ENCODE results near the gene MAPK7. TPM values are rescaled to one million over a fixed set of nuclear protein-coding genes. Genes with fewer than 3 reads are reported as not detected.

MAPK7 gene
- total RNA-seq, 2 donors from 2014 or later, result 36.6 to 37.9 TPM

DNA sequence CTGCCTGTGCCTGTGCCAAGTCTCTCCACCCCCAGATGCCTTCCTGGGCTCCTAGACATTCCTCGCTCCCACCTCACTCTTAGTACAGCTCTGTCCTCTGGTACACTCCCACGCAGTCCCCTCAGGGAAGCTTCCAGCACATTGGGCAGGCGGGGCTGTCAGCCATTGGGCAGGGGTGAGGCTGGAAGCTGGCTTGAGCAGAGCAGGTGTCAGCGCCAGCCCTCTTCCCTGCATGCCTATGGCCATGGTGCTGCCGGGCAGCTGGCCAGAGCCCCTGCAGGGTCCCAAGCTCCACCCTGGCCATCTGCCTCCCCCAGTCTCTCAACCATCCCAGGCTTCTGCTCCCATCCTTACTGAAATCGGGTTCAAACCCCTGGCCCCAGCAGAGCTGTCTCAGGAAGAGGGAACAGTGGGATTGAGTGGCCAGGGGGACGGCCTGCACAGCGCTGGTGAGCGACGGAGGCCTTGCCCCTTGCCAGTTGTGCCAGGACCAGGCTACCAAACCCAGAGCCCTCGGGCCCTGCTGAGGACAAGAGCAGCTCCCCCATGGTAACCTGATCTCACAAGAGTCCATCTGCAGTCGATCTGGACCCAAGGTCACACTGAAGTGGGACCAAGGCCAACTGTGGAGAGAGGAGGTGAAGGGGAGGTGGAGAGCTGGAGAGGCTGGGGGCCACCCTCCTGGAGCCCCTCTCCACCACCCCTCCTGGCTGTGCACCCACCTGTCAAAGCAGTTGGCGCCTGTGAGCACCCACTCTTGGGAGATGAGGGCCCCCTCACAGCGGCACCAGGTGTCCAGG lies 13.4 kb upstream of the MAPK7 start:
- H3K27me3 ChIP-seq, result no peaks in the 10 kb centered on the region
- no peaks in the 10 kb centered on the region for H3K9me3 ChIP-seq
- no peaks in the 10 kb centered on the region for H3K4me1 ChIP-seq
- TF ChIP-seq, protein P1, sequence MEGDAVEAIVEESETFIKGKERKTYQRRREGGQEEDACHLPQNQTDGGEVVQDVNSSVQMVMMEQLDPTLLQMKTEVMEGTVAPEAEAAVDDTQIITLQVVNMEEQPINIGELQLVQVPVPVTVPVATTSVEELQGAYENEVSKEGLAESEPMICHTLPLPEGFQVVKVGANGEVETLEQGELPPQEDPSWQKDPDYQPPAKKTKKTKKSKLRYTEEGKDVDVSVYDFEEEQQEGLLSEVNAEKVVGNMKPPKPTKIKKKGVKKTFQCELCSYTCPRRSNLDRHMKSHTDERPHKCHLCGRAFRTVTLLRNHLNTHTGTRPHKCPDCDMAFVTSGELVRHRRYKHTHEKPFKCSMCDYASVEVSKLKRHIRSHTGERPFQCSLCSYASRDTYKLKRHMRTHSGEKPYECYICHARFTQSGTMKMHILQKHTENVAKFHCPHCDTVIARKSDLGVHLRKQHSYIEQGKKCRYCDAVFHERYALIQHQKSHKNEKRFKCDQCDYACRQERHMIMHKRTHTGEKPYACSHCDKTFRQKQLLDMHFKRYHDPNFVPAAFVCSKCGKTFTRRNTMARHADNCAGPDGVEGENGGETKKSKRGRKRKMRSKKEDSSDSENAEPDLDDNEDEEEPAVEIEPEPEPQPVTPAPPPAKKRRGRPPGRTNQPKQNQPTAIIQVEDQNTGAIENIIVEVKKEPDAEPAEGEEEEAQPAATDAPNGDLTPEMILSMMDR (IDR thresholded peaks at IDR 0.05), result no peak
- no peak overlapping the region for H3K9ac ChIP-seq (ENCODE audit: low read depth in 2 of 2, low read length in 2 of 2)
- no peak overlapping the region for H3K27ac ChIP-seq
- H3K36me3 ChIP-seq, result no peaks in the 10 kb centered on the region
- intact Hi-C loops (cut with DNase I), result loop anchor here (10.0 kb wide), 1 partner anchor 400 kb away; no protein-coding TSS in a partner anchor
- H3K4me3 ChIP-seq, result no peak overlapping the region
- no peak for DNase-seq

DNA sequence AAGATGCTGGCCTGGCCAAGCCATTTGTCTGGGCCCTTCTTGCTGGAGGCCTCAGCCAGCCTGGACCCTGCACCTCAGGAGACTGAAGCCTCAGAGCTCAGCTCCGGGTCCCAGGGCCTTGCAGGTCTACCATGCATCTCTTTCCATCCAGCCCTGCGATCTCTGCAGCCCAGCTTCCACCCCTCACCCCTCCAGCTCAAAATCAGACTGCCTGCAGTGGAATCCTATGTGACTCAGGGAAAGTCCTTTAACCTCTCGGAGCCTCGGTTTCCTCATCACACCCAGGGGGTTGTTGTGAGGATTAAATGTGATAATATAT lies 12.8 kb upstream of the MAPK7 start:
- intact Hi-C loops (cut with DNase I), result loop anchor here (10.0 kb wide), 1 partner anchor 399 kb away; no protein-coding TSS in a partner anchor
- TF ChIP-seq, protein P1 (IDR thresholded peaks at IDR 0.05), result no peak
- no peak for DNase-seq

GRCh38 chr17:19365833-19366636 lies 12.3 kb upstream of the MAPK7 start:
- H3K4me1 ChIP-seq, result no peaks in the 10 kb centered on the region
- DNase-seq, result no peak
- TF ChIP-seq, protein P1 (IDR thresholded peaks at IDR 0.05), result no peak
- H3K4me3 ChIP-seq, result no peak overlapping the region
- H3K36me3 ChIP-seq, result no peaks in the 10 kb centered on the region
- H3K9me3 ChIP-seq, result no peaks in the 10 kb centered on the region
- no peaks in the 10 kb centered on the region for H3K27me3 ChIP-seq
- no peak overlapping the region for H3K9ac ChIP-seq (ENCODE audit: low read depth in 2 of 2, low read length in 2 of 2)
- intact Hi-C loops (cut with DNase I), result loop anchor here (10.0 kb wide), 1 partner anchor 399 kb away; no protein-coding TSS in a partner anchor
- no peak overlapping the region for H3K27ac ChIP-seq

More for the DNA sequence above, 12.8 kb upstream of the MAPK7 start:
- Histone ChIP-seq H3K4me1 (no peaks in the 10 kb centered on the region), H3K9me3 (no peaks in the 10 kb centered on the region), H3K27ac (no peak overlapping the region), H3K27me3 (no peaks in the 10 kb centered on the region), H3K36me3 (no peaks in the 10 kb centered on the region), H3K9ac (ENCODE audit: low read depth in 2 of 2, low read length in 2 of 2) (no peak overlapping the region), H3K4me3 (no peak overlapping the region)

GRCh38 chr17:19366637-19366972 lies 11.7 kb upstream of the MAPK7 start:
- Histone ChIP-seq H3K9me3 (no peaks in the 10 kb centered on the region), H3K9ac (ENCODE audit: low read depth in 2 of 2, low read length in 2 of 2) (no peak overlapping the region), H3K36me3 (no peaks in the 10 kb centered on the region), H3K27me3 (no peaks in the 10 kb centered on the region), H3K4me3 (no peak overlapping the region), H3K27ac (no peak overlapping the region), H3K4me1 (no peaks in the 10 kb centered on the region)
- no peak for DNase-seq
- intact Hi-C loops (cut with DNase I), result loop anchor here (10.0 kb wide), 1 partner anchor 398 kb away; no protein-coding TSS in a partner anchor
- TF ChIP-seq, protein P1 (IDR thresholded peaks at IDR 0.05), result no peak

- intact Hi-C loops (cut with DNase I), result loop anchor here (10.0 kb wide), 1 partner anchor 397 kb away; no protein-coding TSS in a partner anchor
- DNase-seq, result no peak
Measured at GRCh38 chr17:19368229-19368628, 10.1 kb upstream of the MAPK7 start.

More at GRCh38 chr17:19368229-19368628, 10.1 kb upstream of the MAPK7 start:
- Histone ChIP-seq H3K9ac (ENCODE audit: low read depth in 2 of 2, low read length in 2 of 2) (no peak overlapping the region), H3K27ac (no peak overlapping the region), H3K4me1 (no peaks in the 10 kb centered on the region), H3K27me3 (no peaks in the 10 kb centered on the region), H3K9me3 (no peaks in the 10 kb centered on the region), H3K4me3 (no peak overlapping the region), H3K36me3 (no peaks in the 10 kb centered on the region)
- TF ChIP-seq, protein P1 (IDR thresholded peaks at IDR 0.05), result no peak
